ENCODE measurements around the gene ARID1B. TPM values are rescaled to one million over a fixed set of nuclear protein-coding genes. Genes with fewer than 3 reads are reported as not detected.
A peak's percentile ranks its signal among the peaks of the same experiment; 100 is the strongest.

The ARID1B gene
- total and polyA plus RNA-seq, 7 experiments from 2014 or later: 17.5 to 164 (median 139) TPM

GRCh38 chr6:156975414-156975813 lies 198.2 kb downstream of the ARID1B start:
- peaks cover 0 to 2% (median 0%) of the 10 kb centered on the region in 11 donors for H3K9me3 Mint-ChIP-seq
- Histone ChIP-seq H3K27ac (ENCODE audit: low read depth, low read length) (no peak overlapping the region), H3K4me3 (ENCODE audit: low read length) (no peak overlapping the region), H3K36me3 (ENCODE audit: control insufficient read depth in 2 of 3, insufficient read depth in 3 of 3, low read length in 3 of 3) (no peaks in the 10 kb centered on the region), H3K27me3 (ENCODE audit: control insufficient read depth in 2 of 2, insufficient read depth in 2 of 2, low read length in 2 of 2) (no peaks in the 10 kb centered on the region), H3K9me3 (ENCODE audit: control insufficient read depth in 2 of 3, low read length in 3 of 3) (no peaks in the 10 kb centered on the region), H3K4me1 (ENCODE audit: control insufficient read depth in 2 of 2, insufficient read depth in 2 of 2, low read length in 2 of 2) (peaks cover 0 to 32% of the 10 kb centered on the region in 2 donors)
- H3K36me3 Mint-ChIP-seq: no peaks in the 10 kb centered on the region
- no peak for DNase-seq
- H3K4me1 Mint-ChIP-seq: peaks cover 44 to 98% (median 94%) of the 10 kb centered on the region in 7 donors
- no peak for ATAC-seq
- CTCF ChIA-PET: no interaction called here
- no peaks in the 10 kb centered on the region for H3K27me3 Mint-ChIP-seq
- H3K27ac Mint-ChIP-seq: peak overlapping the region in 8 of 9 donors; percentile 3 to 90 (median 48)
- POLR2A ChIA-PET: no interaction called here
- peak overlapping the region; percentile 57 to 87 (median 79) for H3K4me3 Mint-ChIP-seq
- intact Hi-C loops (cut with micrococcal nuclease): loop anchor here in 1 of 2 donors (1.0 kb wide), 1 partner anchor 8 kb away; no protein-coding TSS in a partner anchor

GRCh38 chr6:156976216-156977127 lies 199.3 kb downstream of the ARID1B start:
- ChIA-PET CTCF (no interaction called here), POLR2A (interaction anchor here (1.2 kb wide), 1 partner anchor 46 kb away, joined by 3 read pairs; no protein-coding TSS in a partner anchor)
- intact Hi-C loops (cut with micrococcal nuclease): no loop called here
- Histone ChIP-seq H3K27ac (ENCODE audit: low read depth, low read length) (no peak overlapping the region), H3K4me3 (ENCODE audit: low read length) (peak overlapping the region; percentile 3), H3K27me3 (ENCODE audit: control insufficient read depth in 2 of 2, insufficient read depth in 2 of 2, low read length in 2 of 2) (no peaks in the 10 kb centered on the region), H3K9me3 (ENCODE audit: control insufficient read depth in 2 of 3, low read length in 3 of 3) (no peaks in the 10 kb centered on the region), H3K36me3 (ENCODE audit: control insufficient read depth in 2 of 3, insufficient read depth in 3 of 3, low read length in 3 of 3) (no peaks in the 10 kb centered on the region), H3K4me1 (ENCODE audit: control insufficient read depth in 2 of 2, insufficient read depth in 2 of 2, low read length in 2 of 2) (peaks cover 0 to 32% of the 10 kb centered on the region in 2 donors)
- H3K4me3 Mint-ChIP-seq: peak overlapping the region; percentile 57 to 87 (median 79)
- H3K4me1 Mint-ChIP-seq: peaks cover 47 to 98% (median 94%) of the 10 kb centered on the region in 7 donors
- DNase-seq (peak in 4 of 9 donors; percentile 7 to 40 (median 22)), ATAC-seq (peak; percentile 48)
- peaks cover 0 to 2% (median 0%) of the 10 kb centered on the region in 11 donors for H3K9me3 Mint-ChIP-seq
- H3K27ac Mint-ChIP-seq: peak overlapping the region; percentile 10 to 90 (median 53)
- H3K27me3 Mint-ChIP-seq: no peaks in the 10 kb centered on the region
- no peaks in the 10 kb centered on the region for H3K36me3 Mint-ChIP-seq

GRCh38 chr6:156977527-156978291 lies 200.5 kb downstream of the ARID1B start:
- no peak for ATAC-seq
- no peaks in the 10 kb centered on the region for H3K36me3 ChIP-seq (ENCODE audit: control insufficient read depth in 2 of 3, insufficient read depth in 3 of 3, low read length in 3 of 3)
- no peak for DNase-seq
- H3K27me3 ChIP-seq (ENCODE audit: control insufficient read depth in 2 of 2, insufficient read depth in 2 of 2, low read length in 2 of 2): no peaks in the 10 kb centered on the region
- H3K27me3 Mint-ChIP-seq: no peaks in the 10 kb centered on the region
- ChIA-PET CTCF (interaction anchor here (1.0 kb wide), 1 partner anchor 11 kb away, joined by 4 read pairs; no protein-coding TSS in a partner anchor), POLR2A (interaction anchor here (0.7 to 1.2 kb wide), 2 partner anchors 45 to 200 kb away, joined by 3 read pairs; no protein-coding TSS in a partner anchor)
- H3K27ac Mint-ChIP-seq: peak overlapping the region in 3 of 9 donors; percentile 48 to 77 (median 48)
- H3K4me3 Mint-ChIP-seq: peak overlapping the region in 7 of 10 donors; percentile 19 to 65 (median 57)
- no peak overlapping the region for H3K4me3 ChIP-seq (ENCODE audit: low read length)
- peaks cover 0 to 32% of the 10 kb centered on the region in 2 donors for H3K4me1 ChIP-seq (ENCODE audit: control insufficient read depth in 2 of 2, insufficient read depth in 2 of 2, low read length in 2 of 2)
- peaks cover 0 to 2% (median 0%) of the 10 kb centered on the region in 11 donors for H3K9me3 Mint-ChIP-seq
- H3K9me3 ChIP-seq (ENCODE audit: control insufficient read depth in 2 of 3, low read length in 3 of 3): no peaks in the 10 kb centered on the region
- no peaks in the 10 kb centered on the region for H3K36me3 Mint-ChIP-seq
- intact Hi-C loops (cut with micrococcal nuclease): no loop called here
- no peak overlapping the region for H3K27ac ChIP-seq (ENCODE audit: low read depth, low read length)
- peaks cover 56 to 98% (median 94%) of the 10 kb centered on the region in 7 donors for H3K4me1 Mint-ChIP-seq

- H3K9me3 ChIP-seq (ENCODE audit: control insufficient read depth in 2 of 3, low read length in 3 of 3): no peaks in the 10 kb centered on the region
- DNase-seq (no peak), ATAC-seq (no peak)
- H3K27ac Mint-ChIP-seq: no peak overlapping the region
- no peaks in the 10 kb centered on the region for H3K27me3 Mint-ChIP-seq
- POLR2A ChIA-PET: no interaction called here
- H3K9me3 Mint-ChIP-seq: peaks cover 0 to 3% (median 0%) of the 10 kb centered on the region in 11 donors
- CTCF ChIA-PET: no interaction called here
- H3K4me1 ChIP-seq (ENCODE audit: control insufficient read depth in 2 of 2, insufficient read depth in 2 of 2, low read length in 2 of 2): peaks cover 0 to 41% of the 10 kb centered on the region in 2 donors
- peaks cover 67 to 98% (median 93%) of the 10 kb centered on the region in 7 donors for H3K4me1 Mint-ChIP-seq
- no peaks in the 10 kb centered on the region for H3K36me3 Mint-ChIP-seq
- H3K27me3 ChIP-seq (ENCODE audit: control insufficient read depth in 2 of 2, insufficient read depth in 2 of 2, low read length in 2 of 2): no peaks in the 10 kb centered on the region
- no peaks in the 10 kb centered on the region for H3K36me3 ChIP-seq (ENCODE audit: control insufficient read depth in 2 of 3, insufficient read depth in 3 of 3, low read length in 3 of 3)
- no peak overlapping the region for H3K4me3 ChIP-seq (ENCODE audit: low read length)
- intact Hi-C loops (cut with micrococcal nuclease): no loop called here
- H3K27ac ChIP-seq (ENCODE audit: low read depth, low read length): no peak overlapping the region
- H3K4me3 Mint-ChIP-seq: peak overlapping the region in 3 of 10 donors; percentile 5 to 39 (median 29)
These were observed 201.8 kb downstream of the ARID1B start for GRCh38 chr6:156978948-156979347.

- POLR2A ChIA-PET: no interaction called here
- H3K9me3 ChIP-seq (ENCODE audit: control insufficient read depth in 2 of 3, low read length in 3 of 3): no peaks in the 10 kb centered on the region
- Mint-ChIP-seq H3K27ac (peak overlapping the region in 2 of 9 donors; percentile 3 to 62), H3K9me3 (peaks cover 0 to 2% (median 0%) of the 10 kb centered on the region in 11 donors), H3K4me3 (peak overlapping the region in 4 of 10 donors; percentile 3 to 17 (median 13)), H3K4me1 (peaks cover 71 to 99% (median 94%) of the 10 kb centered on the region in 7 donors), H3K27me3 (no peaks in the 10 kb centered on the region), H3K36me3 (no peaks in the 10 kb centered on the region)
- DNase-seq (no peak), ATAC-seq (no peak)
- H3K4me3 ChIP-seq (ENCODE audit: low read length): no peak overlapping the region
- CTCF ChIA-PET: interaction anchor here (0.7 kb wide), 1 partner anchor 26 kb away, joined by 3 read pairs; no protein-coding TSS in a partner anchor
- peaks cover 0 to 44% of the 10 kb centered on the region in 2 donors for H3K4me1 ChIP-seq (ENCODE audit: control insufficient read depth in 2 of 2, insufficient read depth in 2 of 2, low read length in 2 of 2)
- intact Hi-C loops (cut with micrococcal nuclease): no loop called here
- H3K36me3 ChIP-seq (ENCODE audit: control insufficient read depth in 2 of 3, insufficient read depth in 3 of 3, low read length in 3 of 3): no peaks in the 10 kb centered on the region
- H3K27ac ChIP-seq (ENCODE audit: low read depth, low read length): no peak overlapping the region
- no peaks in the 10 kb centered on the region for H3K27me3 ChIP-seq (ENCODE audit: control insufficient read depth in 2 of 2, insufficient read depth in 2 of 2, low read length in 2 of 2)
These were observed 203.3 kb downstream of the ARID1B start for GRCh38 chr6:156980515-156980914.

GRCh38 chr6:156980948-156981347 lies 203.8 kb downstream of the ARID1B start:
- Histone ChIP-seq H3K4me1 (ENCODE audit: control insufficient read depth in 2 of 2, insufficient read depth in 2 of 2, low read length in 2 of 2) (peaks cover 0 to 40% of the 10 kb centered on the region in 2 donors), H3K27ac (ENCODE audit: low read depth, low read length) (no peak overlapping the region), H3K27me3 (ENCODE audit: control insufficient read depth in 2 of 2, insufficient read depth in 2 of 2, low read length in 2 of 2) (no peaks in the 10 kb centered on the region), H3K4me3 (ENCODE audit: low read length) (no peak overlapping the region), H3K36me3 (ENCODE audit: control insufficient read depth in 2 of 3, insufficient read depth in 3 of 3, low read length in 3 of 3) (no peaks in the 10 kb centered on the region), H3K9me3 (ENCODE audit: control insufficient read depth in 2 of 3, low read length in 3 of 3) (no peaks in the 10 kb centered on the region)
- no peak for ATAC-seq
- Mint-ChIP-seq H3K27me3 (no peaks in the 10 kb centered on the region), H3K9me3 (peaks cover 0 to 2% (median 0%) of the 10 kb centered on the region in 11 donors), H3K4me1 (peaks cover 67 to 99% (median 94%) of the 10 kb centered on the region in 7 donors), H3K4me3 (peak overlapping the region in 4 of 10 donors; percentile 2 to 33 (median 12)), H3K27ac (peak overlapping the region in 2 of 9 donors; percentile 1 to 3), H3K36me3 (no peaks in the 10 kb centered on the region)
- POLR2A ChIA-PET: interaction anchor here (0.6 kb wide), 1 partner anchor 1001 kb away, joined by 3 read pairs; no protein-coding TSS in a partner anchor
- DNase-seq: no peak
- CTCF ChIA-PET: interaction anchor here (0.7 kb wide), 1 partner anchor 25 kb away, joined by 3 read pairs; no protein-coding TSS in a partner anchor
- intact Hi-C loops (cut with micrococcal nuclease): no loop called here

All from naive thymus-derived CD4-positive, alpha-beta T cell (primary cell).